Transverse colon (tissue), 3 donors: Measurements from ENCODE around the gene ABCC10.

Experiments
- CTCF ChIP-seq, 5 experiments: fragments of 200-600 bp in 3 of 5; fragments of 450-650 bp in 2 of 5; sonication (generic) in 3 of 5; IDR thresholded peaks; 1 replicate in 2 of 5; 2 replicates in 3 of 5; pipeline ENCODE4 v1.5.1; 2016 to 2017; ENCODE audit warnings: antibody characterized with exemption in 5 of 5, inconsistent platforms in 3 of 5, mild to moderate bottlenecking in 2 of 5, moderate library complexity in 1 of 5
- POLR2A ChIP-seq: fragments of 450-650 bp; IDR thresholded peaks from one replicate; pipeline ENCODE4 v1.6.1; 2016; ENCODE audit warnings: antibody characterized with exemption, mild to moderate bottlenecking, moderate library complexity

- no peak for TF ChIP-seq CTCF (IDR thresholded peaks at IDR 0.05)
- no peak for TF ChIP-seq POLR2A
These were observed 40.4 kb downstream of the ABCC10 start for GRCh38 chr6:43467752-43468151.
